Gastrocnemius medialis (tissue), 4 donors: ENCODE results near the gene TMEM39A. TPM values are rescaled to one million over a fixed set of nuclear protein-coding genes. Genes with fewer than 3 reads are reported as not detected.
A peak's percentile ranks its signal among the peaks of the same experiment; 100 is the strongest.

Source experiments
- ATAC-seq, 2 donors: fragments of 150-250 bp; one replicate each; pipeline ENCODE4 v1.9.1; 2016
- DNase-seq, 2 donors: peaks; one replicate each; pipeline ENCODE4 v3.0.0-alpha.2; 2019
- H3K27ac ChIP-seq, 4 donors: fragments of 200-600 bp; sonication (generic); 1 replicate in 1 of 4; 2 replicates in 3 of 4; pipeline ENCODE4 v1.5.1; 2016 to 2018; ENCODE audit warnings: mild to moderate bottlenecking in 2 of 4, moderate library complexity in 1 of 4
- H3K27me3 ChIP-seq, 3 donors: fragments of 200-600 bp; sonication (generic) in 2 of 3; 1 replicate in 1 of 3; 2 replicates in 2 of 3; pipeline versions ENCODE4 v1.5.1 to v1.6.0; 2016 to 2019; ENCODE audit warnings: mild to moderate bottlenecking in 1 of 3, moderate library complexity in 1 of 3
- H3K36me3 ChIP-seq, 2 donors: fragments of 200-600 bp; sonication (generic) in 1 of 2; one replicate each; pipeline ENCODE4 v1.5.1; 2017 to 2018
- H3K4me1 ChIP-seq, 2 donors: fragments of 200-600 bp; sonication (generic) in 1 of 2; one replicate each; pipeline ENCODE4 v1.5.1; 2016 to 2017; ENCODE audit warnings: mild to moderate bottlenecking in 2 of 2
- H3K4me3 ChIP-seq, 4 donors: fragments of 200-600 bp; sonication (generic) in 3 of 4; 1 replicate in 1 of 4; 2 replicates in 3 of 4; pipeline ENCODE4 v1.5.1; 2016 to 2019; ENCODE audit warnings: mild to moderate bottlenecking in 2 of 4
- H3K9me3 ChIP-seq, 3 donors: fragments of 200-600 bp; sonication (generic) in 2 of 3; 1 replicate in 1 of 3; 2 replicates in 2 of 3; pipeline ENCODE4 v1.5.1; 2016 to 2019
- POLR2A ChIP-seq, 2 donors: fragments of 450-650 bp; IDR thresholded peaks; one replicate each; pipeline ENCODE4 v1.6.1; 2017; ENCODE audit warnings: antibody characterized with exemption in 2 of 2, mild to moderate bottlenecking in 2 of 2, moderate library complexity in 2 of 2
- in situ Hi-C, 4 donors: fragments of 200-750 bp; cut with MboI; loops; one replicate each; pipeline versions ENCODE4 v1.15.0 to v1.8.0; 2017; ENCODE audit warnings: low sequenced_read_pairs in 4 of 4
- intact Hi-C: fragments of 100-400 bp; cut with DNase I; formaldehyde crosslinking; loops from one replicate; pipeline ENCODE4 v1.15.1; 2023; ENCODE audit warnings: low total_unique reads
- total RNA-seq, 4 donors: library from RNA; depleted of rRNA; stranded (reverse); fragments of >200 nt; gene quantifications; one replicate each; pipeline versions ENCODE4 v1.1.0 to v1.2.3, GENCODE V29; 2016
- TF ChIP-seq, protein P1 (sequence below), 5 experiments: fragments of 450-650 bp in 3 of 5; fragments of 200-600 bp in 2 of 5; sonication (generic) in 2 of 5; IDR thresholded peaks in 4 of 5; conservative IDR thresholded peaks in 1 of 5; 1 replicate in 4 of 5; 2 replicates in 1 of 5; pipeline ENCODE4 v1.5.1; 2016 to 2019; ENCODE audit warnings: antibody characterized with exemption in 5 of 5, mild to moderate bottlenecking in 3 of 5, moderate library complexity in 3 of 5

Gene TMEM39A
- total RNA-seq, 4 donors from 2014 or later: 9.0 to 21.2 (median 15.5) TPM

DNA sequence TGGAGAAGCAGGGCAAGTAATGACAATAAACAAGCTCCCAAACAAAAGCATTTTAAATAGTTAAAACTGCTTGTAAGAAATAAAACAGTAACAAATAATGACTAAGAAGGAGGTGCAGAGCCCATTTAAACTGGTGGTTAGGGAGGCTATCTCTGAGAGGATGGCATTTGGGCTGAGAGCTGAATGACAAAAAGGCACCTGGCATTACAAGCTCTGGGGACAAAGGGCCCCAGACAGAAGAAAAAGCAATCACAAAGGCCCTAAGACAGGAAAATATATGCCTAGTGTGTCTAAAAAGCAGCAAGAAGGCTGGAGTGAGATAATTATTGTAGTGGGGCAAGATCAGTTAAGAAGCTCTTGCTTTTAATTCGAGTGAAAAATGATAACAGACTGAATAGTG is 9.6 kb downstream of the TMEM39A start:
- in situ Hi-C loops: loop anchor here in 1 of 4 donors (25.0 kb wide), 1 partner anchor 633 kb away; the partner anchor contains the start of gene GSK3B
- no peak for DNase-seq
- H3K27ac ChIP-seq: no peak overlapping the region
- ATAC-seq: no peak
- no peaks in the 10 kb centered on the region for H3K27me3 ChIP-seq
- H3K4me3 ChIP-seq: no peak overlapping the region
- H3K4me1 ChIP-seq: no peaks in the 10 kb centered on the region
- intact Hi-C loops: no loop called here
- peaks cover 0 to 67% of the 10 kb centered on the region in 2 donors for H3K36me3 ChIP-seq
- no peak for TF ChIP-seq POLR2A (IDR thresholded peaks at IDR 0.05)
- TF ChIP-seq, protein P1, sequence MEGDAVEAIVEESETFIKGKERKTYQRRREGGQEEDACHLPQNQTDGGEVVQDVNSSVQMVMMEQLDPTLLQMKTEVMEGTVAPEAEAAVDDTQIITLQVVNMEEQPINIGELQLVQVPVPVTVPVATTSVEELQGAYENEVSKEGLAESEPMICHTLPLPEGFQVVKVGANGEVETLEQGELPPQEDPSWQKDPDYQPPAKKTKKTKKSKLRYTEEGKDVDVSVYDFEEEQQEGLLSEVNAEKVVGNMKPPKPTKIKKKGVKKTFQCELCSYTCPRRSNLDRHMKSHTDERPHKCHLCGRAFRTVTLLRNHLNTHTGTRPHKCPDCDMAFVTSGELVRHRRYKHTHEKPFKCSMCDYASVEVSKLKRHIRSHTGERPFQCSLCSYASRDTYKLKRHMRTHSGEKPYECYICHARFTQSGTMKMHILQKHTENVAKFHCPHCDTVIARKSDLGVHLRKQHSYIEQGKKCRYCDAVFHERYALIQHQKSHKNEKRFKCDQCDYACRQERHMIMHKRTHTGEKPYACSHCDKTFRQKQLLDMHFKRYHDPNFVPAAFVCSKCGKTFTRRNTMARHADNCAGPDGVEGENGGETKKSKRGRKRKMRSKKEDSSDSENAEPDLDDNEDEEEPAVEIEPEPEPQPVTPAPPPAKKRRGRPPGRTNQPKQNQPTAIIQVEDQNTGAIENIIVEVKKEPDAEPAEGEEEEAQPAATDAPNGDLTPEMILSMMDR (IDR thresholded peaks at IDR 0.05 in 4 of 5, conservative IDR thresholded peaks at IDR 0.05 in 1 of 5): no peak
- H3K9me3 ChIP-seq: no peaks in the 10 kb centered on the region

DNA sequence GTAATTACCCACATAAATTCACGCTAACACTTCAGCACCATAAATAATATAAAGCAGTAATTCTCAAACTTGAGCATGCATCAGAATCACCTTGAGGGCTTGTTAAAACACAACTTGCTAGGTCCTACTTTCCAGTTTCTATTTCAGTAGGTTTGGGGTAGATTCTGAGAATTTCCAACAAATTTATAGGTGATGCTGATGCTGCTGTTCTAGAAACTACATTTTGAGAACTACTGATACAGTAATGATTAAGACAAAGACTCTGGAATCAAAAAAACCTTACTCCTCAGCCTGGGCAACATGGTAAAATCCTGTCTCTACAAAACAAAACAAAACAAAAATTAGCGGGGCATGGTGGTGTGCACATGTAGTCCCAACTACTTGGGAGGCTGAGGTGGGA is 18.8 kb downstream of the TMEM39A start:
- intact Hi-C loops: no loop called here
- TF ChIP-seq, protein P1 (IDR thresholded peaks at IDR 0.05 in 4 of 5, conservative IDR thresholded peaks at IDR 0.05 in 1 of 5): no peak
- TF ChIP-seq POLR2A (IDR thresholded peaks at IDR 0.05): no peak
- H3K27ac ChIP-seq: no peak overlapping the region

DNA sequence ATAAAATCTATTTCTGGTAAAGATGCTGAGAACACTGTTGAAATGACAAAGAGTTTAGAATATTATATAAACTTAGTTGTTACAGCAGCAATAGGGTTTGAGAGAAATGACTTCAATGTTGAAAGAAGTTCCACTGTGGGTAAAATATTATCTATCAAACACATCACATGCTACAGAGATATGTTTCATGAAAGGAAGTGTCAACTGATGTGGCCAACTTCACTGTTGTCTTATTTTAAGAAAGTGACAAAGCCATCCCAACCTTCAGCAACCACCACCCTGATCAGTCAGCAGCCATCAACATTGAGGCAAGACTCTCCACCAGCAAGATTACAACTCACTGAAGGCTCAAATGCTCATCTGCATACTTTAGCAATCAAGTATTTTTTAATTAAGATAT is 20.2 kb downstream of the TMEM39A start:
- H3K27ac ChIP-seq: peak overlapping the region in 1 of 4 donors; percentile 26
- no peak for TF ChIP-seq POLR2A (IDR thresholded peaks at IDR 0.05)
- TF ChIP-seq, protein P1 (IDR thresholded peaks at IDR 0.05 in 4 of 5, conservative IDR thresholded peaks at IDR 0.05 in 1 of 5): no peak
- no peaks in the 10 kb centered on the region for H3K27me3 ChIP-seq
- H3K36me3 ChIP-seq: peaks cover 7 to 33% of the 10 kb centered on the region in 2 donors
- DNase-seq (no peak), ATAC-seq (no peak)
- in situ Hi-C loops (no loop called here), intact Hi-C loops (no loop called here)
- no peaks in the 10 kb centered on the region for H3K9me3 ChIP-seq
- no peak overlapping the region for H3K4me3 ChIP-seq
- H3K4me1 ChIP-seq: no peaks in the 10 kb centered on the region

More for the DNA sequence above, 18.8 kb downstream of the TMEM39A start:
- no peak for ATAC-seq
- DNase-seq: no peak
- peaks cover 7 to 48% of the 10 kb centered on the region in 2 donors for H3K36me3 ChIP-seq
- no peaks in the 10 kb centered on the region for H3K4me1 ChIP-seq
- no peak overlapping the region for H3K4me3 ChIP-seq
- in situ Hi-C loops: no loop called here
- H3K27me3 ChIP-seq: no peaks in the 10 kb centered on the region
- no peaks in the 10 kb centered on the region for H3K9me3 ChIP-seq

DNA sequence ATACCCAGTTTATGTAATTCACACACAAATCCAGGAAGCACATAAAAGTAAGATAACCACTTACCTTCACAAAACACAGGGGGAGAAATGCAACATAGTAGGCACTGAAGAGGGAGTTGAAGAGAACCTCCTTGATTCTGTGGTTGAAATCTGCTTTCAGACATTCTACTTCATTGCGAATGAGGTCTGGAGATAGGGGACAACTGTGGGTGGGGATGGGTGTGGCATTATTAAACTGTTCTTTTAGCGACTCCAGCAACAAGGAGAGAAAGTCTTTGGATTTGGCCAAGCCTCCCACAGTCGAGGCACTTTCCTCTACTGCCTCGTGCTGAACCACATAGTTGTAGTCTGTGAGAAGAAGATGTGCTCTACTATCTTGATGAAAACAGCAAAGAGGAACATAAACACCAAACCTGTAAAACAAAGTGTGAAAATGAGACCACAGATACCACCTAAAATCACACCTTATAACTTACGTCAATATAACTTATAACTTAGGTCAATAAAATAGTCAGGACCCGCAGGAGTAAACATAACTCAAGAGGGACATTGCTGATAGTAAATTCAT is 25.6 kb downstream of the TMEM39A start:
- no peak for TF ChIP-seq POLR2A (IDR thresholded peaks at IDR 0.05)
- TF ChIP-seq, protein P1 (IDR thresholded peaks at IDR 0.05 in 4 of 5, conservative IDR thresholded peaks at IDR 0.05 in 1 of 5): no peak
- ATAC-seq (no peak), DNase-seq (no peak)
- Histone ChIP-seq H3K4me1 (peaks cover 0 to 2% of the 10 kb centered on the region in 2 donors), H3K27me3 (no peaks in the 10 kb centered on the region), H3K27ac (no peak overlapping the region), H3K4me3 (no peak overlapping the region), H3K9me3 (no peaks in the 10 kb centered on the region), H3K36me3 (peaks cover 0 to 53% of the 10 kb centered on the region in 2 donors)
- intact Hi-C loops (no loop called here), in situ Hi-C loops (no loop called here)

DNA sequence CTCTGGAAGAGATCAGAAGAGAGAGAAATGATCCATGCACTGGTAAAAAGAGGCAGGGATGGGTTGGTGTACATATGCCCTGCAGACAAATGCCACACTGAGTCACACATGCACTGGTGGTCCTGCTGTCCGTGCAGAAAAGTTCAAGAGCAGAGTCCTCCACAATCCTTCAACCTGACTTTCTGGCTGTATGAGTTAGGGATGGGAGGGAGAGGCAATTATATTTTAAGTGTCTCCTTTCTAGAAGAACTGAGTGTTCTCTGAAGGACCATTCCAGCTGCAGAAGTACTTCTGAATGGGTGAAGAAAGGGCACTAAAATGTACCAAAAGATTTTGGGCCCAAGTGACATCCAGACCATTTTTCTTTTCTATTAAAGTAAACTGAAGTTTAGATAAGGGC is 26.4 kb downstream of the TMEM39A start:
- DNase-seq (no peak), ATAC-seq (no peak)
- TF ChIP-seq, protein P1 (IDR thresholded peaks at IDR 0.05 in 4 of 5, conservative IDR thresholded peaks at IDR 0.05 in 1 of 5): no peak
- peaks cover 0 to 61% of the 10 kb centered on the region in 2 donors for H3K36me3 ChIP-seq
- in situ Hi-C loops: no loop called here
- H3K4me1 ChIP-seq: peaks cover 0 to 4% of the 10 kb centered on the region in 2 donors
- H3K27me3 ChIP-seq: no peaks in the 10 kb centered on the region
- no peaks in the 10 kb centered on the region for H3K9me3 ChIP-seq
- intact Hi-C loops: no loop called here
- no peak overlapping the region for H3K4me3 ChIP-seq
- no peak overlapping the region for H3K27ac ChIP-seq
